H1 (cell line): Measurements from ENCODE around the gene DARS1. TPM values are rescaled to one million over a fixed set of nuclear protein-coding genes. Genes with fewer than 3 reads are reported as not detected.

ENCODE experiments used
- KDM4A ChIP-seq: IDR thresholded peaks from one replicate; pipeline ENCODE4 v1.7.1; 2012; ENCODE audit warnings: low read depth, mild to moderate bottlenecking, moderate library complexity, low read length, inconsistent platforms; ENCODE audit not compliant: severe bottlenecking
- MAFK ChIP-seq: IDR thresholded peaks from 2 replicates; pipeline ENCODE4 v1.6.1; 2012; ENCODE audit warnings: low read depth, mild to moderate bottlenecking, improper control_type of control experiment, low read length
- RFX5 ChIP-seq: IDR thresholded peaks from 2 replicates; pipeline ENCODE4 v1.6.1; 2011; ENCODE audit warnings: low read depth, low read length, improper control_type of control experiment, borderline replicate concordance
- SRF ChIP-seq: IDR thresholded peaks from 2 replicates; pipeline ENCODE4 v1.6.1; 2011; ENCODE audit warnings: mild to moderate bottlenecking, low read depth, low read length, moderate library complexity
- TAF7 ChIP-seq: optimal IDR thresholded peaks from 2 replicates; pipeline ENCODE3; 2011; ENCODE audit warnings: low read depth, mild to moderate bottlenecking, inconsistent platforms, low read length, moderate library complexity, borderline replicate concordance
- polyA plus RNA-seq, 7 experiments: library from polyadenylated mRNA; depleted of rRNA in 3 of 7; stranded (reverse) in 5 of 7; unstranded in 2 of 7; fragments of >200 nt in 5 of 7; fragments of 200-250 nt in 2 of 7; gene quantifications; 1 replicate in 5 of 7; 2 replicates in 1 of 7; 4 replicates in 1 of 7; pipeline versions ENCODE4 v1.2.1 to v1.2.3, GENCODE V29; 2011 to 2013; ENCODE audit warnings: missing spikeins in 2 of 7, mixed read lengths in 2 of 7
- total RNA-seq: library from RNA; stranded (reverse); fragmentation: NEBNext Ultra II Directional; extraction: Animal tissue kit (Norgen Biotek cat#: 25700); gene quantifications from 2 replicates; pipeline ENCODE4 v1.2.1, GENCODE V29; 2021
- TF ChIP-seq, protein P1 (sequence below): IDR thresholded peaks from 2 replicates; pipeline ENCODE4 v1.6.1; 2012; ENCODE audit warnings: inconsistent platforms

The DARS1 gene
- total and polyA plus RNA-seq, 2 of the 8 experiments (the other 6 are each of a cell fraction or from before 2014, with no cell fraction given) = 61.7 to 85.9 TPM

DNA sequence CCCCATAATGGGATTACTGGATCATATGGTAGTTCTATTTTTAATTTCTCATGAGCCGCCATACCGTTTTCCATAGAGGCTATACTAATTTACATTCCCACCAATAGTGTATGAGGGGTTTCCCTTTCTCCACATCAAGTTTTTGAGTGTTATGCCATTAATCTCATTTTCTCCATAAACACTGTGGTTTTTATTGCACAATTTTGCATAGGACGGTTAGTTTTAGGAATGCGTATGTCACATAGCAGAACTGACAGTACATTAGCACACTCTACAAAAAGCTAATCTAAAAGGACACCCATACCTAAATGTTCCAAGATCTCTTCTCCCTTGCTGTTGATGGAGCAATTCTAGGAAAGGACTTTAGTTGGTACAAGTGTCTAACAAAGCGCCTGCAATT, 32.5 kb downstream of the DARS1 start (continued):
- TF ChIP-seq TAF7 (no peak), SRF (no peak), MAFK (no peak), RFX5 (no peak), KDM4A (no peak)
- TF ChIP-seq, protein P1, sequence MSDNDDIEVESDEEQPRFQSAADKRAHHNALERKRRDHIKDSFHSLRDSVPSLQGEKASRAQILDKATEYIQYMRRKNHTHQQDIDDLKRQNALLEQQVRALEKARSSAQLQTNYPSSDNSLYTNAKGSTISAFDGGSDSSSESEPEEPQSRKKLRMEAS = no peak
